ENCODE data around the gene MINAR2. TPM values are rescaled to one million over a fixed set of nuclear protein-coding genes. Genes with fewer than 3 reads are reported as not detected.
A peak's percentile ranks its signal among the peaks of the same experiment; 100 is the strongest.

Gene MINAR2
- total and polyA plus RNA-seq, 5 donors, result not detected

DNA sequence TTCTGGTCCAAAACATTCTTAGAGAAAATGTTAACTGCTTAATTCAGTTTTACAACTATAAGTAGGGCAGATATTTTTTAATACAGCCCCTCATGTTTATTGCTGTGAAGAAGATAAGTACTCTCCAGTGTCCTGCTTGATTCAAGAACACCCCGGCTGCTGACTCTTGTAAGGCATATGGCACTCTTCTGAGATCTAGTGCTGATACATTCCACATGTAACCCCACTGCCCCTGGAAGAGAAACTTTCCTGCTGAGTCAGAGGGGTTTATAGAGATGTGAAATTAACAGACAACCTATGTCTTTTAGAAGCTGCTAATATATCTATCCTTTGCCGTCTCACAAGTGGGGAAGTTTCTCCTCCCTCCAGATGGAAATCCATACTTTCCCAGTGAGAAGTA lies 1.0 kb upstream of the MINAR2 start:
- no peak for DNase-seq
- Histone ChIP-seq H3K27ac (ENCODE audit: low read length) (no peak overlapping the region), H3K4me3 (ENCODE audit: low read length) (no peak overlapping the region), H3K27me3 (ENCODE audit: control insufficient read depth, insufficient read depth) (no peaks in the 10 kb centered on the region), H3K4me1 (ENCODE audit: control insufficient read depth, insufficient read depth, low read length) (no peaks in the 10 kb centered on the region), H3K9me3 (ENCODE audit: control insufficient read depth, low read length) (no peaks in the 10 kb centered on the region)
- intact Hi-C loops (cut with DNase I), result no loop called here
- whole genome bisulfite sequencing, result 55% methylated on average over 2 of the region's 2 CpGs
- no peak for ATAC-seq

DNA sequence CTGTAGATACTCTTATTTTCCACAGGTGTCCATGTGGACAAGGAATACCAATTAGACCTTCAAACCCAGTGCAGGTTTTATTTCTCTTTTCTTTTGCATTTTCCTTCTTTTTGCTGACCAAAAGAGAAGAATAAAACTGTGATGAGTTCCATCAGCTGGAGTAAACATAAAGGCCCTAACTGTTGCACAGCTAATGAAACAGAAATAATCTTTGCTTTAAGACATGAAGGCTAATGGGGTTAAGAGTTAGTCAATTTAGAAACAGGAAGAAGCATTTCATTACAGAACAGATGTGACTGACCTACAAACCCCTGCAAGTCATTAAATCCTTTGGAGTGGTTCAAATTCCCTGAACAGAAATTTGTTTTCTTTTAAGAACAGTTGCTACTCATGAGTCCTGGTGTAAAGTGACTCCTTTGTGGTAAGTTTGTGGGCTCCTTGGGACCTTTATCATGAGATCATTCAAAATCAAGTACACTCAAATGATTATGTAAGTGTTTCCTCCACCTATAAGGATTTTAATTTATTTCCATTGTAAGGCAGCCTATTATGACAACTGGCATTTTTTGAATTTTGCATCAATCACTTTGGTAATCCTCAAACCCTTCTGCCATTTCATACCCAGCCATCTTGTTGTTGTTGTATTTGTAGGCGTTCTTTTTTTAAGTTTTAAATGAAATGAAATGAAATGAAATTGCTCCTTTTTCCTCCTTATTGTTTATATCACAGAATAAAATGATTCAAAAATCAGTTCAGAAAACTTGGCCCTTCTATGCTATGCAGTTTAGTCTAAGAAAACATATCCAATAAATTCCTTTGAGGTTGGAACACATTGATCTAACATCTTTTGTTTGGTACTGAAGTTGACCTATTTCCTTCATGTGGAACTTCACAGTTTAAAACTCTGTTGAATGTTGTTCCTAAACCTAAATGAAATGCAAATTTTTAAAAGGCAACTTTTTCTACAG lies 1.3 kb downstream of the MINAR2 start:
- ATAC-seq (no peak), DNase-seq (no peak)
- intact Hi-C loops (cut with DNase I), result no loop called here
- WGBS, result 86% methylated on average over 1 of the region's 1 CpG
- Histone ChIP-seq H3K27ac (ENCODE audit: low read length) (no peak overlapping the region), H3K9me3 (ENCODE audit: control insufficient read depth, low read length) (no peaks in the 10 kb centered on the region), H3K4me1 (ENCODE audit: control insufficient read depth, insufficient read depth, low read length) (no peaks in the 10 kb centered on the region), H3K27me3 (ENCODE audit: control insufficient read depth, insufficient read depth) (no peaks in the 10 kb centered on the region), H3K4me3 (ENCODE audit: low read length) (no peak overlapping the region)

DNA sequence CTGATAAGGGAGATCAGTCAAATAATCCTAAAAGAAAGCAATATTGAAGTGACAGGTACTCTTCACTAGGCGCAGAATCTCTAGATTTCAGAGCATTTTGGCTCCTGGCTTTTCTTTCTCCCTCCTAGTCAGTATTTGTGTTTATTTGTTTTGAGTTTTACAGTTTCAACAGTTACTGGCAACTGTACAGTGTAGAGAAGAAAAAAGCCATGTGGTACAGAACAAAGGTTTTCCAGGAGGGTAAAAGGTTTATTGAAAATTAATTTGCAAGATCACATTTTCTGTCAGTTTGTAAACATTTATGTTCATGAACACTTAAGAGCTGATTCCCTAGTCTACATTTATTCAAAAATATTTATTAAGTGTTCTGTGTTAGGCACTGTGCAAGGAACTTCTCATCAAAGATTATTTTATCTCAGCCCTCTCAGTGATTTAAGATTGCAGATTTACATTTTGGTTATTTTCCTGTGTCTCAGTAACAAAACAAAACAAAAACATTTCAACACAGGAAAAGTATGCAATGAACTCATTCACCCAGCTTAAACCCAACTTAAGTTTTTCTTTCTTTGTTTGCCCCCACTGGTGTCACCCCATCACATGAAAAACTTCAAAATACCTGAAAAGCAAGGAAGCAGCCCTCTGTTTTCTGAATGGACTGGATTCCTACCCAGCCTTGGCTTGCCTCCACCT lies 12.9 kb downstream of the MINAR2 start:
- no peak for DNase-seq
- ATAC-seq, result no peak
- H3K9me3 ChIP-seq (ENCODE audit: control insufficient read depth, low read length), result no peaks in the 10 kb centered on the region
- intact Hi-C loops (cut with DNase I), result loop anchor here in 2 of 4 donors (10.0 kb wide), 2 partner anchors 356 to 586 kb away; no protein-coding TSS in a partner anchor
- H3K27ac ChIP-seq (ENCODE audit: low read length), result no peak overlapping the region
- WGBS, result 90% methylated on average over 1 of the region's 1 CpG
- no peaks in the 10 kb centered on the region for H3K27me3 ChIP-seq (ENCODE audit: control insufficient read depth, insufficient read depth)
- no peaks in the 10 kb centered on the region for H3K4me1 ChIP-seq (ENCODE audit: control insufficient read depth, insufficient read depth, low read length)
- H3K4me3 ChIP-seq (ENCODE audit: low read length), result no peak overlapping the region

DNA sequence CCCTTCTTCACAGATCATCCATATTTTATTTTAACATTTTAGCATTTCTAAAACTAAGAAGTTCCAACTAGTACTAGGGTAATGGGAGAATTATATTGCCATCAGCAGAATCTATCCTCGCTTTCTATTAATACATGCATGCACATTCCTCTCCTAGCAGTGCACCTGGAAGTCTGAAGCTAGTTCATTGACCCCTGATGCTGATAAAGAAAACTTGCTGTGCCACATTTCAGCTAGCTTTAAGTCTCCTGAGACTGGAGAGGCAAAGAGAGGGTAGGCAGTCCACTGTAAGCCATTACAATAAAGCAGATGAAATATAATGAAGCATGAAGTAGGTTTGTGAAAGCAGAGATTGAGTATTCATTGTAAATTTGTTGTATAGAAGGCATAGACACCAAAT lies 15.8 kb downstream of the MINAR2 start:
- DNase-seq, result no peak
- no peaks in the 10 kb centered on the region for H3K9me3 ChIP-seq (ENCODE audit: control insufficient read depth, low read length)
- H3K27ac ChIP-seq (ENCODE audit: low read length), result no peak overlapping the region
- WGBS, result 97% methylated on average over 1 of the region's 1 CpG
- no peaks in the 10 kb centered on the region for H3K27me3 ChIP-seq (ENCODE audit: control insufficient read depth, insufficient read depth)
- intact Hi-C loops (cut with DNase I), result loop anchor here in 2 of 4 donors (10.0 kb wide), 2 partner anchors 359 to 589 kb away; no protein-coding TSS in a partner anchor
- ATAC-seq, result no peak
- H3K4me3 ChIP-seq (ENCODE audit: low read length), result no peak overlapping the region
- H3K4me1 ChIP-seq (ENCODE audit: control insufficient read depth, insufficient read depth, low read length), result no peaks in the 10 kb centered on the region

DNA sequence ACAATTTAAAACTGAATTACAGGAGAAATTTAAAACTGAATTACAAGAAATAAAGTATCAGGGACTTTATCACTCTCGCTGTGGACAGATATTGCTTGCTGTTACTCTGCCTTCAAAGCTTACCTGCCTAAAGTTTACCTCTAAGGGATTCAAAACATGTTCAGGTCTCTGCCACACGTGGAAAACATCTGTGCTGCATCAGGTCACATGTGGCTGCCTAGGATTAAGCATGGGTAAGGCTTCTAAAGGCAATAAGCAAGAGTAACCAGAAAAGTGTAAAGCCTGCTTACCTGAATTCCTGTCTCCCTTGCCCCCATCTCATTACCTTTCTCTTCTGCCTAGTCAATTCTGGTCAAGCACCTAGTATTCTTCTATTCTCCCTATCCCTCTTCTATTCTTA lies 18.9 kb downstream of the MINAR2 start:
- 84% methylated on average over 2 of the region's 2 CpGs for whole genome bisulfite sequencing
- intact Hi-C loops (cut with DNase I), result loop anchor here in 3 of 4 donors (5.0 to 10.0 kb wide), 3 partner anchors 362 to 594 kb away; no protein-coding TSS in a partner anchor
- no peaks in the 10 kb centered on the region for H3K27me3 ChIP-seq (ENCODE audit: control insufficient read depth, insufficient read depth)
- H3K9me3 ChIP-seq (ENCODE audit: control insufficient read depth, low read length), result no peaks in the 10 kb centered on the region
- DNase-seq (no peak), ATAC-seq (no peak)
- H3K27ac ChIP-seq (ENCODE audit: low read length), result no peak overlapping the region
- H3K4me3 ChIP-seq (ENCODE audit: low read length), result no peak overlapping the region
- no peaks in the 10 kb centered on the region for H3K4me1 ChIP-seq (ENCODE audit: control insufficient read depth, insufficient read depth, low read length)

DNA sequence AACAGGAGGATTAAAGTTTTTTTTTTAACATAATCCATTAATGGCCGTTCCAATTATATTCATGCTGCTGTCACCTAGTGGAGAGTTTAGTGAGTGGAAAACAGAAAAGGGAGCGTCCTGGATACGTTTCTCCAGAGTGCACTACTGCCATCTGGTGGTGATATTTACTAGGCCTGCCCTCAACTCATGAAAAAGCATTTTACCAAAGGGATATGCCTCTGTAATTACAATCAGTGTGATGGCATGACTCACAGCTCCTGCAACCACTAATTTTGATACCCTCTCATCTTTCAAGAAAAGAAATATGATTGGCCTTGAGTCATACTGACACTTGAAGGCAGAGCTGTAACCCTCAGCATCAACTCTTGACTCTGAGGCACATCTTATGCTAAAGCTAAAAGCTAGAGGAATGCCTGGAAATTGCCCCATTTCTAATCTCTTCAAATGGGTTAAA lies 20.1 kb downstream of the MINAR2 start:
- 0% methylated on average over 3 of the region's 3 CpGs for WGBS

DNA sequence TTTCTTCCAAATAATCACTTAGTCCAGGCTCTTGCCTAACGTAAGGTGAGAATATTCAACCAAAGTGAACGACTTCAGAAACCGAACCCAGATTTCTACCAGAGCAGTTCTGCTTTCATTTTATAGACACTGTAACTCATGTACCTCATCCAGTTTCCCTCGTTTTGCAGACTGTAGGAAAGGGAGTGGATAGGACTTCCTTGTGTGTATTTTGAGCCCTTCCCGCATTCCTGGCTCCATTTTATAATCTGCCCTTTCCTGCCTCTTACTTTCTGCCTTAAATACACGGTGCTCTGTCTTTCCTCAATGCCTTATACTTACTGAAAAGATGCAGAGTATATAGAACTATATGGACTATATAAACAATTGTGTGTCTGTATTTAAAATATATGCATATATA lies 20.8 kb downstream of the MINAR2 start:
- no peaks in the 10 kb centered on the region for H3K27me3 ChIP-seq (ENCODE audit: control insufficient read depth, insufficient read depth)
- WGBS, result 61% methylated on average over 6 of the region's 6 CpGs
- no peak for DNase-seq
- H3K9me3 ChIP-seq (ENCODE audit: control insufficient read depth, low read length), result no peaks in the 10 kb centered on the region
- no peak for ATAC-seq
- intact Hi-C loops (cut with DNase I), result loop anchor here in 3 of 4 donors (5.0 to 10.0 kb wide), 3 partner anchors 364 to 596 kb away; no protein-coding TSS in a partner anchor
- H3K4me1 ChIP-seq (ENCODE audit: control insufficient read depth, insufficient read depth, low read length), result no peaks in the 10 kb centered on the region
- H3K4me3 ChIP-seq (ENCODE audit: low read length), result no peak overlapping the region
- no peak overlapping the region for H3K27ac ChIP-seq (ENCODE audit: low read length)

More for the DNA sequence above, 20.1 kb downstream of the MINAR2 start:
- ATAC-seq (peak; percentile 90 to 92), DNase-seq (peak in 2 of 3 donors; percentile 26 to 48)
- intact Hi-C loops (cut with DNase I), result loop anchor here in 3 of 4 donors (5.0 to 10.0 kb wide), 3 partner anchors 363 to 596 kb away; no protein-coding TSS in a partner anchor
- Histone ChIP-seq H3K9me3 (ENCODE audit: control insufficient read depth, low read length) (no peaks in the 10 kb centered on the region), H3K4me3 (ENCODE audit: low read length) (no peak overlapping the region), H3K27ac (ENCODE audit: low read length) (no peak overlapping the region), H3K4me1 (ENCODE audit: control insufficient read depth, insufficient read depth, low read length) (no peaks in the 10 kb centered on the region), H3K27me3 (ENCODE audit: control insufficient read depth, insufficient read depth) (no peaks in the 10 kb centered on the region)

DNA sequence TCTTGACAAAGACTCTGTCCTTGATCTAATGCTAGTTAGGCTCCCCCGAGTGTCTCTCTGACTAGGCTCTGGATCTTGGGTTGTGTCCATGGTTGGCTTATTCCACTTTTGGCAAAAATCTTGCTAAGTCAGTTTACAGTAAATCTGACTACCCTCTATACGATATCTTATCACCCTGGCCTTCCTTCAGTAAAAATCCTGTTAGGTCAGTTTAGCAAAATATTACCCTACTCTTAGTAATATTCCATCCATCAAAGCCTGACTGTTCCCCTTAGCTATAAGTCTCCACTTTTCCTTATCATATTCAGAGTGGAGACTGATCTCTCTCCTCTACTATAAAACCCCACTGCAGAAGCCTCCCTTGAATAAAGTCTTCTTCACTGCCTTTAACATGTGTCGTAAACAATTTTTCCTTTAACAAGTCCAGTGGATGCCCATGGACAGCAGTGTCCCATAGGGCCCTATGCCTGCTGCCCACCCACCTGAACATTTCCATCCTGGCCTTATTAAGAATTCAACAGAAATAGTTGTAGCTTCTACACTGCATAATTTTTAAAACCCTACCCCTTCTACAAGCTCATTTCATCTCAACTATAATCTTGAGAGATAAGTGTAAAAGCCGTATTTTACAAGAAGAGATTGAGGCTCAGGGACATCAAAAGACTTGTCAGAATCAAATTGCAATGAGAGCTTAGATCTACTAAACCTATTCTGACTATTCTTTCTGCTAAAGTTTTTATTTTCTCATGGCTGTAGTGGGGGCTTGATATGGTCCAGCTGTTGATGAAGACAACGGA lies 22.3 kb downstream of the MINAR2 start:
- 69% methylated on average over 5 of the region's 5 CpGs for WGBS
- Histone ChIP-seq H3K4me1 (ENCODE audit: control insufficient read depth, insufficient read depth, low read length) (no peaks in the 10 kb centered on the region), H3K27me3 (ENCODE audit: control insufficient read depth, insufficient read depth) (no peaks in the 10 kb centered on the region), H3K27ac (ENCODE audit: low read length) (no peak overlapping the region), H3K9me3 (ENCODE audit: control insufficient read depth, low read length) (no peaks in the 10 kb centered on the region), H3K4me3 (ENCODE audit: low read length) (no peak overlapping the region)
- ATAC-seq (no peak), DNase-seq (no peak)
- intact Hi-C loops (cut with DNase I), result loop anchor here in 2 of 4 donors (5.0 to 10.0 kb wide), 2 partner anchors 82 to 1345 kb away; no protein-coding TSS in a partner anchor

DNA sequence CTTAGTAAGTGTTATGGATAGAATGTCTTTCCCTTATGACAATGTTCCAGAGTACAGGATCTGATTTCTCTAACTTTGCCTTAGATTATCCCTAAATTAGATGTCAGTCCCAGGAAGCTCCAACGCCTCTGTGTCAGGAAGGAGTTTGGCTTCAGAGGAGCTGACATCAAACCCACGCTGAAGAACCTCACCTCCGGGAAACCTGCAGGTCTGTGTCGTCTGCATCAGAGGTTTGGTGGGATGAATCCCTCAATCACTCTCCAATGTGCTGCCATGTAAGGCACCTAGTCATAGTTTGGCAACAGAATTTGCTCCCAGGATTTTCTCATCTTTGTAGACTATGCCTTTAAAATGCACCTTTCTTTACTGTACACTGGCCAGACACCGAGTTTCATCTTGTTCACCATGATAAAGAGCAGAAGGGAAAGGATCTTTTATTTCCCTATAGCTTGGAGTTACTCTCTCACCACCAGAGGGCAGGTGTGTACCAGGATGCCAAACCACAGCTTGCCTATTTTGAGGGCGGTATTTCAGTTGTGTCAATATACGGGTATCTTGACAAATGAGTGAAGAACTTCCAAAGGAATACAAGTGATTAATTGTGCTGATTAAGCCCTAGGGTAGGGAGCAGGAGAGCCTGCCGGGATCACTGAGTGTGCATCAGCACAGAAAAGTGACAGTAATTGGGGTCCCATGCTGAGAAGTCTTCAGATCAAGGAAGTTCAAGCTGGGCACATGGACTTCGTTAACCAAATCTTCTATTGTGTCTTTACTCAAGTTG lies 23.4 kb downstream of the MINAR2 start:
- peak in 1 of 2 donors; percentile 65 for ATAC-seq
- 38% methylated on average over 9 of the region's 9 CpGs for WGBS
- H3K27me3 ChIP-seq (ENCODE audit: control insufficient read depth, insufficient read depth), result no peaks in the 10 kb centered on the region
- peak in 2 of 3 donors; percentile 28 to 53 for DNase-seq
- no peaks in the 10 kb centered on the region for H3K9me3 ChIP-seq (ENCODE audit: control insufficient read depth, low read length)
- no peak overlapping the region for H3K27ac ChIP-seq (ENCODE audit: low read length)
- H3K4me3 ChIP-seq (ENCODE audit: low read length), result no peak overlapping the region
- no peaks in the 10 kb centered on the region for H3K4me1 ChIP-seq (ENCODE audit: control insufficient read depth, insufficient read depth, low read length)
- intact Hi-C loops (cut with DNase I), result loop anchor here in 2 of 4 donors (5.0 to 10.0 kb wide), 2 partner anchors 81 to 1344 kb away; no protein-coding TSS in a partner anchor

Data from right cardiac atrium (tissue), 5 donors.